Esophagus squamous epithelium (tissue), 5 donors: ENCODE data around the gene TAS2R43. TPM values are rescaled to one million over a fixed set of nuclear protein-coding genes. Genes with fewer than 3 reads are reported as not detected.
"Not testable (repeated sequence)": the region's sequence is repeated elsewhere in the genome, so short reads cannot be mapped to it uniquely, and the experiment has no call there.

Experiments used
- DNase-seq: peaks from one replicate; lab custom pipeline; 2025; lab: John Stamatoyannopoulos, UW
- H3K27ac ChIP-seq, 4 donors: fragments of 200-600 bp; sonication (generic); one replicate each; pipeline ENCODE4 v1.5.1; 2016 to 2019; ENCODE audit warnings: mild to moderate bottlenecking in 1 of 4
- H3K27me3 ChIP-seq, 4 donors: fragments of 200-600 bp; sonication (generic); 1 replicate in 3 of 4; 2 replicates in 1 of 4; pipeline versions ENCODE4 v1.5.1 to v1.6.0; 2017 to 2021; ENCODE audit warnings: antibody characterized with exemption in 1 of 4
- H3K36me3 ChIP-seq, 3 donors: fragments of 200-600 bp; sonication (generic); one replicate each; pipeline ENCODE4 v1.5.1; 2016 to 2019
- H3K4me1 ChIP-seq, 3 donors: fragments of 200-600 bp; sonication (generic); one replicate each; pipeline ENCODE4 v1.5.1; 2017 to 2019
- H3K4me3 ChIP-seq, 4 donors: fragments of 200-600 bp; sonication (generic); 1 replicate in 3 of 4; 2 replicates in 1 of 4; pipeline ENCODE4 v1.5.1; 2016 to 2019; ENCODE audit warnings: mild to moderate bottlenecking in 2 of 4, moderate library complexity in 1 of 4
- H3K9me3 ChIP-seq, 3 donors: fragments of 200-600 bp; sonication (generic); one replicate each; pipeline ENCODE4 v1.5.1; 2016 to 2019
- CTCF ChIP-seq, 6 experiments: fragments of 450-650 bp in 4 of 6; fragments of 200-600 bp in 2 of 6; sonication (generic) in 2 of 6; IDR thresholded peaks; one replicate each; pipeline ENCODE4 v1.5.1; 2016 to 2019; ENCODE audit warnings: antibody characterized with exemption in 6 of 6, mild to moderate bottlenecking in 4 of 6, moderate library complexity in 4 of 6
- POLR2A ChIP-seq, 4 donors: fragments of 450-650 bp; IDR thresholded peaks; one replicate each; pipeline ENCODE4 v1.6.1; 2017; ENCODE audit warnings: antibody characterized with exemption in 4 of 4, mild to moderate bottlenecking in 4 of 4, moderate library complexity in 3 of 4
- WGBS, 2 donors: methylation state at CpG; one replicate each; pipeline ENCODE4 v1.1.5; 2018; 5-methylcytosine and 5-hydroxymethylcytosine counted together
- intact Hi-C: fragments of 100-400 bp; cut with DNase I; formaldehyde crosslinking; loops from one replicate; pipeline ENCODE4 v1.15.0; 2022
- total RNA-seq, 4 donors: library from RNA; depleted of rRNA; stranded (reverse); fragments of >200 nt; gene quantifications; one replicate each; pipeline ENCODE4 v1.1.0, GENCODE V29; 2016
- donor health status: DM: yes; HTN: yes; CAD: no.

TAS2R43 gene
- total RNA-seq, 4 donors from 2014 or later: 2.2 to 4.8 TPM; not detected in 2

- Histone ChIP-seq H3K27me3 (no peaks in the 10 kb centered on the region), H3K4me3 (no peak overlapping the region), H3K27ac (no peak overlapping the region), H3K36me3 (peaks cover 0 to 17% (median 0%) of the 10 kb centered on the region in 3 donors), H3K9me3 (peaks cover 0 to 9% (median 3%) of the 10 kb centered on the region in 3 donors), H3K4me1 (no peaks in the 10 kb centered on the region)
- intact Hi-C loops: no loop called here
- no peak for DNase-seq
- TF ChIP-seq POLR2A (IDR thresholded peaks at IDR 0.05) (no peak), CTCF (IDR thresholded peaks at IDR 0.05) (no peak)
- WGBS, 2 donors: 97 to 99% methylated on average over 2 of the region's 2 CpGs
Measured at GRCh38 chr12:11106288-11106687, 14.2 kb upstream of the TAS2R43 start.

DNA sequence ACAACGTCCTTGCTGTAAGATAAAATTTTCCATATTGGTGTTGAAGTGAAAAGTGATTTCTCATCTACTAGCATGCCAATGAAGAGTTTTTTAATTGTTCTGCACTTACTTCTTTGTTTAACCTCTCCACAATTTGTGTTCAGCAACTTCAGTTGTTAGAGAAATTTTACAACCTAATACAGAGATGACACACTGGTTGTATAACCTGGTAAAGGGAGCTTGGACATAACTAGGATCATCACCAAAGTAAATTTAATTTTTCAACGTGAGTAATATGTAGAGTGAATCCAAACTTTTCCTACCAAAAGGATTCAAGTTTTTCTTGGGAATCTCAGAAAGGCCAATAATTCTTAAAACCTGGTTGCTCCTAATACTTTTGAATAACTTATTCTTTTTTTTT lies 13.4 kb upstream of the TAS2R43 start:
- intact Hi-C loops: no loop called here
- Histone ChIP-seq H3K27me3 (no peaks in the 10 kb centered on the region), H3K27ac (no peak overlapping the region), H3K36me3 (peaks cover 0 to 21% (median 0%) of the 10 kb centered on the region in 3 donors), H3K4me1 (no peaks in the 10 kb centered on the region), H3K9me3 (peaks cover 0 to 4% (median 0%) of the 10 kb centered on the region in 3 donors), H3K4me3 (no peak overlapping the region)
- DNase-seq: no peak
- TF ChIP-seq CTCF (IDR thresholded peaks at IDR 0.05) (no peak), POLR2A (IDR thresholded peaks at IDR 0.05) (no peak)
- WGBS, 2 donors: 55 to 56% methylated on average over 2 of the region's 2 CpGs

- not testable (repeated sequence) for H3K9me3 ChIP-seq, H3K4me1 ChIP-seq, DNase-seq, H3K27ac ChIP-seq, H3K4me3 ChIP-seq, H3K36me3 ChIP-seq, H3K27me3 ChIP-seq
- intact Hi-C loops: loop anchor here (5.0 kb wide), 1 partner anchor 58 kb away; no protein-coding TSS in a partner anchor
- no CpG with 5 or more reads among the region's 2 CpGs for WGBS, 2 donors
Measured at GRCh38 chr12:11094910-11095309, 2.8 kb upstream of the TAS2R43 start.

DNA sequence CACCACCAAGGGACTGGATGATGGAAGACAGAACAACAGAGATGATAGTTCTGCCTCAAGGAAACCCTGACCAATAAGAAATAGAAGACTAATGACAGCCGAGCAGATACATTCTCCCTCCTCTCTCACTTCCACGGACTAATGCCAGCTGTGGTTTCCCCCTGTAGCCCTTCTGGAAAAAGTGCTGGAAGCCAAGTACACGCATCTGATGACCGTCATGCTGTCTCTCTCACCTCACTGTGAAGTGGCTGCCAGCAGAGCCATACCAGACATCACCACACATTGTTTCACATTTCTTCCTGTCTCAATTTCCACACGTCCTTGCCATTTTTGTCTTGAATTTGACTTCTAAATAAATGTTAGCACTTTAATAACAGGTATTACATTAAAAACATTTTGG lies 2.9 kb downstream of the TAS2R43 start:
- no peak for TF ChIP-seq POLR2A (IDR thresholded peaks at IDR 0.05)
- no peak for TF ChIP-seq CTCF (IDR thresholded peaks at IDR 0.05)
- Histone ChIP-seq H3K4me1 (no peaks in the 10 kb centered on the region), H3K9me3 (no peaks in the 10 kb centered on the region), H3K27me3 (no peaks in the 10 kb centered on the region), H3K4me3 (no peak overlapping the region), H3K27ac (no peak overlapping the region), H3K36me3 (no peaks in the 10 kb centered on the region)
- DNase-seq: no peak
- 87 to 90% methylated on average over 4 to 5 of the region's 5 CpGs for WGBS, 2 donors
- intact Hi-C loops: no loop called here

- 53 to 88% methylated on average over 3 of the region's 3 CpGs for WGBS, 2 donors
- Histone ChIP-seq H3K9me3 (peaks cover 0 to 12% (median 4%) of the 10 kb centered on the region in 3 donors), H3K27me3 (no peaks in the 10 kb centered on the region), H3K36me3 (no peaks in the 10 kb centered on the region), H3K27ac (no peak overlapping the region), H3K4me3 (no peak overlapping the region), H3K4me1 (no peaks in the 10 kb centered on the region)
- intact Hi-C loops: no loop called here
- DNase-seq: no peak
- TF ChIP-seq POLR2A (IDR thresholded peaks at IDR 0.05): no peak
- TF ChIP-seq CTCF (IDR thresholded peaks at IDR 0.05): no peak
Measured at GRCh38 chr12:11085419-11085818, 6.7 kb downstream of the TAS2R43 start.

DNA sequence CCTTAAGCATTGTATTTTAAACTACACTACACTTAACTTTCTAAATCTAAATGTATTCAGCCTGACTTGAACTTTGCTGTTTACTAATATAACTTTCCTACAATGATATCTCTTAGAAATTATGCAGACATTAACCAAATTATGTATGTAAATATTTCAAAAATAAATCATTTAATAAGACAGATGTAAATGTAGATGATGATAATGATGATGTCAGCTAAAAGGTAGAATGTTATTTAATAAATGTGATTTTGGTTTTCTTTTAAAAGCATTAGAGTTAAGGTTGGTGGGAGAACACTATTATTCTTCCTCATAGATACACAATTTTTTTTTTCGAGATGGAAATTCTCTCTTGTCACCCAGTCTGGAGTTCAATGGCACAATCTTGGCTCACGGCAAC lies 10.1 kb downstream of the TAS2R43 start:
- no peaks in the 10 kb centered on the region for H3K4me1 ChIP-seq
- 100% methylated on average over 2 of the region's 2 CpGs for WGBS, 2 donors
- no peak overlapping the region for H3K4me3 ChIP-seq
- no peaks in the 10 kb centered on the region for H3K36me3 ChIP-seq
- TF ChIP-seq POLR2A (IDR thresholded peaks at IDR 0.05): no peak
- TF ChIP-seq CTCF (IDR thresholded peaks at IDR 0.05): no peak
- no peak overlapping the region for H3K27ac ChIP-seq
- no peaks in the 10 kb centered on the region for H3K27me3 ChIP-seq
- no peak for DNase-seq
- peaks cover 0 to 12% (median 4%) of the 10 kb centered on the region in 3 donors for H3K9me3 ChIP-seq
- intact Hi-C loops: no loop called here
